ENCODE measurements around the gene ZNF700.
"Not testable (repeated sequence)": the region's sequence is repeated elsewhere in the genome, so short reads cannot be mapped to it uniquely, and the experiment has no call there.

Gene ZNF700

GRCh38 chr19:11989112-11989456, 64.2 kb downstream of the ZNF700 start:
- DNase-seq (ENCODE audit: low read depth) = no peak

- not testable (repeated sequence) for DNase-seq (ENCODE audit: low read depth)
Observed at GRCh38 chr19:11991921-11992320, 67.0 kb downstream of the ZNF700 start.

GRCh38 chr19:11995174-11995573, 70.3 kb downstream of the ZNF700 start:
- no peak for DNase-seq (ENCODE audit: low read depth)

Data from activated T-cell treated with anti-CD3 and anti-CD28 coated beads for 1 hour (primary cell).